ENCODE data around the gene PRKCH. TPM values are rescaled to one million over a fixed set of nuclear protein-coding genes. Genes with fewer than 3 reads are reported as not detected.

The PRKCH gene
- total and polyA plus RNA-seq, 2 donors (not counting 3 experiments of a cell fraction or from before 2014, with no cell fraction given): 97.7 to 103 TPM

DNA sequence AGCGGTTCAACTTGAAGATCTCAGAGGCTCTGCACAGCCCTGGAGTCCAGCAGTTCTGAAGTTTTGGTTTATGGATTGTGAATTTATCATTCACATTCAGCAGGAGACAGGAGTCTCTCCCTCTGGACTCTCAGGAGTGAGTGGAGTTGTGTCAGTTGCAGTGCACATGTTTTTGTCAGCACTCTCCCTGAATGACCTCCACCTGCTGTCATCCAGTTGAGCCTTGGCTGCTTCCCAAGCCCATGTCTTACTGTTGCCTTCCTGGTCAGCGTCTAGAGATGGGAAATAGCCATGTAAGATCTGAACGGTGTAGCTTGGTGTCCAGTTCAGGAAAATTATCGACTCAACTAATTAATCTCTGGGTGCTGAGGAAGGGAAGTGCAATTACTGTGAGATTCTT is 133.2 kb downstream of the PRKCH start:
- DNase-seq (ENCODE audit: low read depth, low spot score) (peak; percentile 45), FAIRE-seq (peak; percentile 28)
- Histone ChIP-seq H3K27me3 (ENCODE audit: control insufficient read depth in 2 of 2, insufficient read depth in 2 of 2, low read length in 2 of 2) (no peaks in the 10 kb centered on the region), H3K4me3 (replicated peaks in 1 of 3; ENCODE audit: insufficient read depth in 1 of 3, low read depth in 1 of 3, low read length in 3 of 3) (no peak overlapping the region), H3K27ac (ENCODE audit: insufficient read depth, low read depth, low read length) (no peak overlapping the region), H3K79me2 (ENCODE audit: control insufficient read depth, insufficient read depth, low read length) (no peaks in the 10 kb centered on the region), H3K9ac (replicated peaks; ENCODE audit: extremely low read depth, insufficient read depth, low read length) (no peak overlapping the region), H3K36me3 (ENCODE audit: control insufficient read depth in 2 of 2, extremely low read depth in 1 of 2, insufficient read depth in 2 of 2, low read length in 2 of 2) (peaks cover 37 to 45% of the 10 kb centered on the region in 2 experiments), H3K4me1 (ENCODE audit: control insufficient read depth, extremely low read depth, insufficient read depth, low read length) (peaks cover 16% of the 10 kb centered on the region), H3K4me2 (ENCODE audit: insufficient read depth, low read length) (no peak overlapping the region), H3K9me1 (replicated peaks; ENCODE audit: control insufficient read depth, extremely low read depth, insufficient read depth, low read length) (no peaks in the 10 kb centered on the region), H3K9me3 (replicated peaks; ENCODE audit: control insufficient read depth, insufficient read depth, low read length) (no peaks in the 10 kb centered on the region), H2AFZ (ENCODE audit: low read depth, low read length) (no peak overlapping the region), H4K20me1 (replicated peaks; ENCODE audit: control insufficient read depth, extremely low read depth, insufficient read depth, low read length) (no peaks in the 10 kb centered on the region)
- dilution Hi-C loops (cut with MboI; ENCODE audit: extremely low pct_ligation_motif_present, low sequenced_read_pairs) (loop anchor here (25.0 kb wide), 2 partner anchors 167 to 283 kb away; partner anchors contain the start of gene TMEM30B), intact Hi-C loops (cut with micrococcal nuclease) (no loop called here)
- CTCF ChIA-PET: interaction anchor here (0.7 to 2.1 kb wide), 5 partner anchors 17 to 820 kb away, joined by 3 to 15 read pairs (median 3); no protein-coding TSS in a partner anchor
- POLR2A ChIA-PET: interaction anchor here (0.7 kb wide), 1 partner anchor 309 kb away, joined by 4 read pairs; no protein-coding TSS in a partner anchor
- TF ChIP-seq, protein P1, sequence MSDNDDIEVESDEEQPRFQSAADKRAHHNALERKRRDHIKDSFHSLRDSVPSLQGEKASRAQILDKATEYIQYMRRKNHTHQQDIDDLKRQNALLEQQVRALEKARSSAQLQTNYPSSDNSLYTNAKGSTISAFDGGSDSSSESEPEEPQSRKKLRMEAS (IDR thresholded peaks at IDR 0.05; ENCODE audit: insufficient read depth, insufficient read length): no peak
- TF ChIP-seq POLR2AphosphoS5 (IDR thresholded peaks at IDR 0.05; ENCODE audit: insufficient read depth, low read depth, low read length) (no peak), GATA2 (IDR thresholded peaks at IDR 0.05; ENCODE audit: insufficient read depth, insufficient read length, low read depth, low read length) (no peak), MYC (IDR thresholded peaks at IDR 0.05; ENCODE audit: low read depth, low read length) (no peak)
- TF ChIP-seq, protein P2, sequence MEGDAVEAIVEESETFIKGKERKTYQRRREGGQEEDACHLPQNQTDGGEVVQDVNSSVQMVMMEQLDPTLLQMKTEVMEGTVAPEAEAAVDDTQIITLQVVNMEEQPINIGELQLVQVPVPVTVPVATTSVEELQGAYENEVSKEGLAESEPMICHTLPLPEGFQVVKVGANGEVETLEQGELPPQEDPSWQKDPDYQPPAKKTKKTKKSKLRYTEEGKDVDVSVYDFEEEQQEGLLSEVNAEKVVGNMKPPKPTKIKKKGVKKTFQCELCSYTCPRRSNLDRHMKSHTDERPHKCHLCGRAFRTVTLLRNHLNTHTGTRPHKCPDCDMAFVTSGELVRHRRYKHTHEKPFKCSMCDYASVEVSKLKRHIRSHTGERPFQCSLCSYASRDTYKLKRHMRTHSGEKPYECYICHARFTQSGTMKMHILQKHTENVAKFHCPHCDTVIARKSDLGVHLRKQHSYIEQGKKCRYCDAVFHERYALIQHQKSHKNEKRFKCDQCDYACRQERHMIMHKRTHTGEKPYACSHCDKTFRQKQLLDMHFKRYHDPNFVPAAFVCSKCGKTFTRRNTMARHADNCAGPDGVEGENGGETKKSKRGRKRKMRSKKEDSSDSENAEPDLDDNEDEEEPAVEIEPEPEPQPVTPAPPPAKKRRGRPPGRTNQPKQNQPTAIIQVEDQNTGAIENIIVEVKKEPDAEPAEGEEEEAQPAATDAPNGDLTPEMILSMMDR (IDR thresholded peaks at IDR 0.05; ENCODE audit: extremely low read depth in 1 of 2, insufficient read depth in 1 of 2, low read depth in 1 of 2, low read length in 2 of 2): no peak
- BruUV-seq (replicated peaks): no TSS peak
